Psoas muscle (tissue), 8 donors: ENCODE results near the gene KIAA0753. TPM values are rescaled to one million over a fixed set of nuclear protein-coding genes. Genes with fewer than 3 reads are reported as not detected.
A peak's percentile ranks its signal among the peaks of the same experiment; 100 is the strongest.

Source experiments
- ATAC-seq, 4 donors: fragments of 200-7000 bp; cut with Tn5 transposase; one replicate each; pipeline ENCODE4 v1.9.1; 2020; ENCODE audit warnings: moderate library complexity in 3 of 4, mild to moderate bottlenecking in 2 of 4
- DNase-seq, 2 donors: peaks; one replicate each; pipeline ENCODE4 v3.0.0-alpha.2; 2020
- H3K27ac ChIP-seq: fragments of 200-600 bp; one replicate; pipeline ENCODE4 v1.8.0; 2022
- H3K27me3 ChIP-seq, 3 donors: fragments of 200-600 bp in 1 of 3; one replicate each; pipeline versions ENCODE4 v1.6.1 to v1.8.0; 2013 to 2022; ENCODE audit warnings: low read length in 2 of 3, mild to moderate bottlenecking in 2 of 3, moderate library complexity in 1 of 3; ENCODE audit not compliant: insufficient read depth in 3 of 3
- H3K36me3 ChIP-seq, 2 donors: fragments of 200-600 bp in 1 of 2; one replicate each; pipeline versions ENCODE4 v1.6.1 to v1.8.0; 2013 to 2022; ENCODE audit warnings: low read depth in 1 of 2, mild to moderate bottlenecking in 1 of 2, moderate library complexity in 1 of 2; ENCODE audit not compliant: insufficient read depth in 1 of 2
- H3K4me1 ChIP-seq: fragments of 200-600 bp; one replicate; pipeline ENCODE4 v1.8.0; 2022
- H3K4me3 ChIP-seq: fragments of 200-600 bp; one replicate; pipeline ENCODE4 v1.8.0; 2022; ENCODE audit warnings: mild to moderate bottlenecking
- H3K9me3 ChIP-seq: fragments of 200-600 bp; one replicate; pipeline ENCODE4 v1.8.0; 2022
- WGBS, 3 donors: extraction: QIAGEN DNeasy Blood & Tissue Kit; methylation state at CpG; one replicate each; pipeline versions ENCODE4 v1.1.6 to v1.1.7; 2013; 5-methylcytosine and 5-hydroxymethylcytosine counted together
- intact Hi-C, 2 donors: fragments of 100-400 bp; cut with DNase I; formaldehyde crosslinking; loops; one replicate each; pipeline versions ENCODE4 v1.11.0 to v1.14.2; 2022
- polyA plus RNA-seq, 3 donors: library from polyadenylated mRNA; stranded (reverse); fragments of 200-250 nt; gene quantifications; one replicate each; pipeline ENCODE4 v1.2.3, GENCODE V29; 2013
- total RNA-seq, 4 donors: library from RNA; stranded (reverse); fragmentation: NEBNext Ultra II Directional in 2 of 4; extraction: Animal tissue kit (Norgen Biotek cat#: 25700) in 2 of 4; gene quantifications; one replicate each; pipeline versions ENCODE4 v1.2.1 to v1.2.4, GENCODE V29; 2021 to 2023
- TF ChIP-seq, protein P1 (sequence below): fragments of 200-600 bp; IDR thresholded peaks from one replicate; pipeline ENCODE4 v1.8.0; 2022; ENCODE audit warnings: antibody characterized with exemption
- donor health status: healthy with polysubstance abuse.
- donor health status: DM: no; HTN: no; CAD: no; lungs with moderate emphysema.
- donor health status: Bipolar disorder and iron deficiency.
- donor health status: healthy.
- donor health status: DM: yes; HTN: yes; CAD: no.
- donor health status: DM: no; HTN: no; CAD: no.
- donor health status: DM: no; HTN: no; CAD: no.
- donor health status: DM: yes; HTN: yes; CAD: no.

Gene KIAA0753
- total and polyA plus RNA-seq, 7 donors: 2.4 to 4.7 (median 3.0) TPM

DNA sequence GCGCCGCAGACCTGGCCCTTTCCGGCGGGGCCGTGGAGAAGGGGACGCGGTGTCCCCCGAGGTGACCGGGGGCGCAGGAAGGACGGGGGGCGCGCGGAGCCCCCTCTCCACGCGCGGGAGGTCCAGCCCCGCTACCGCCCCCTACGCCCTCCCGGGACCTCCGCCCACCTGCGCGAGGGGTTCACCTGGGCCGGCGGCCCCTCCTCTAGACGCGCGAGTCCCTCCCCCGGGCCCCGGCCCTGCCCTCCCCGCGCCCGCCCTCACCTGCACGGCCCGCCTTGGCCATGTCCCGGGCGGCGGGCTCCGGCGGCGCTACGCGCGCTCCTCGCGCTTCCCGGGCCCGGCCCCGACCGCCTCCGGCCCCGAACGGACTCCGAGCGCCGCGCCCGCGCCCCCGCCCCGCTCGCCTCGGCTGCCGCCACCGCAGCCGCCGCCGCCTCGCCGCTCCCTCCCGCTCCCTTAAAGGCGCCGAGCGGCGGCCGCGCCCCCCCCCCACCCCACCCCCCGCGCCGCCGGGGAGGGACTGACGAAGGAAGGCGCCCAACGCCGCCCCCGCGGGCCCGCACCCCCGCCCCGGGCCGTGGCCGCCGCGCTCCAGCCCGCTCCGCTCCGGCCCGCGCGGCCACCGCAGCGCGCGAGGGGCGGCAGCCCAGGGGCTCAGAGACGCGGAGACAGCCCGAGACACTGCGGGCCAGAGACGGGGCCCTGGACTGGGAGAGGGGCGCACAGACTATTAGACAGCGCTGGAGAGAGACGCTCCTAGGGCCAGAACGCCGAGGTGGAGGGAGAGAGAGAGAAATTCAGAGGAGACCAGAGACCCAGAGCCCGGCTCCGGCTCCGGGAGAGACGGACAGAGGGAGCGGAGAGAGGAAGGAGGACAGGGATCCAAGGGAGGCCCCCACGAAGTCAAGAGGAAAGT lies 84.1 kb downstream of the KIAA0753 start, which contains the start of gene PITPNM3:
Gene PITPNM3, minus strand, starts transcription at position 435 of the 919 bp plus-strand sequence. Its CDS starts 149 bp downstream, at position 286.
- no peaks in the 10 kb centered on the region for H3K36me3 ChIP-seq
- DNase-seq (no peak), ATAC-seq (peak in 2 of 4 donors; percentile 14 to 28)
- peaks cover 0 to 59% (median 9%) of the 10 kb centered on the region in 3 donors for H3K27me3 ChIP-seq
- TF ChIP-seq, protein P1, sequence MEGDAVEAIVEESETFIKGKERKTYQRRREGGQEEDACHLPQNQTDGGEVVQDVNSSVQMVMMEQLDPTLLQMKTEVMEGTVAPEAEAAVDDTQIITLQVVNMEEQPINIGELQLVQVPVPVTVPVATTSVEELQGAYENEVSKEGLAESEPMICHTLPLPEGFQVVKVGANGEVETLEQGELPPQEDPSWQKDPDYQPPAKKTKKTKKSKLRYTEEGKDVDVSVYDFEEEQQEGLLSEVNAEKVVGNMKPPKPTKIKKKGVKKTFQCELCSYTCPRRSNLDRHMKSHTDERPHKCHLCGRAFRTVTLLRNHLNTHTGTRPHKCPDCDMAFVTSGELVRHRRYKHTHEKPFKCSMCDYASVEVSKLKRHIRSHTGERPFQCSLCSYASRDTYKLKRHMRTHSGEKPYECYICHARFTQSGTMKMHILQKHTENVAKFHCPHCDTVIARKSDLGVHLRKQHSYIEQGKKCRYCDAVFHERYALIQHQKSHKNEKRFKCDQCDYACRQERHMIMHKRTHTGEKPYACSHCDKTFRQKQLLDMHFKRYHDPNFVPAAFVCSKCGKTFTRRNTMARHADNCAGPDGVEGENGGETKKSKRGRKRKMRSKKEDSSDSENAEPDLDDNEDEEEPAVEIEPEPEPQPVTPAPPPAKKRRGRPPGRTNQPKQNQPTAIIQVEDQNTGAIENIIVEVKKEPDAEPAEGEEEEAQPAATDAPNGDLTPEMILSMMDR: no peak
- no peak within 1 kb of the TSS for H3K27ac ChIP-seq
- WGBS, 3 donors: 3 to 31% (median 4%) methylated on average over 18 to 122 of the region's 122 CpGs
- peak within 1 kb of the TSS; percentile 66 for H3K4me3 ChIP-seq
- H3K4me1 ChIP-seq: no peaks in the 10 kb centered on the region
- intact Hi-C loops: no loop called here
- no peaks in the 10 kb centered on the region for H3K9me3 ChIP-seq

DNA sequence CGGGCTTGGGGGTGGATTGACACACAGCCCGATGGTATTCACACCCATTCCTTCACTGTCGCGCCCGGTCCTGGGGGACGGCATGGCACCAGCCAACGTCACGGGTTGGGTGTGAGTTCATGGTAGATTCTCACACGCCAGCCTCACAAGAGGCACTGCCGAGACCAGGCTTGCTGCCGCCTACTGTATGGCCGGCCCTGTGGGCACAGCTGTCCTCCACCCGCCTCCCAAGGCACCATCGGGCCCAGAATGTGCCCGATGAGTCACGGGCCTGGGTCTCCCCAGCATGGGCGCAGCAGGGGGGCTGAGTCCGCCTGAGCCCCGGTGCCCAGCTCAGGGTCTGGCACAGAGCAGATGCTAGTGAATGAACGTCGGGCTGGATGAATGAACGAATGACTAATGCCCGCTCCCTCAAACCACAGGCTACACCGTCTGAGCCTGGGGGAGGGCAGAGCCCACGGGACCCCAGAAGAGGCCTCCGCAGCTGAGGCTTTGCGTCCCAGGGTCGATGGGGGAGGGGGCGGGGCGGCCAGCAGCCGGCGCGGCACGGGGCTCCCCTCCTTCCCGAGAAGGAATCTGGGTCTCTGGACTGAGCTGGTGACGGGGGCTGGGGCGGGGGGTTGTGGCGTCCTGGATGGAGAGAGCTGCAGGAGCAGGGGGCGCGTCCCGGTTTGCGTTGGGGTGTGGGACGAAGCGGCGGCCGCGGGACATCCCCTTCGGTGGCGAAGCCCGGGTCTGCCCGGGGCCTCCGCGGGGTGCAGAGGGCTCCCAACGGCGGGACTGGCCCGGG lies 85.0 kb downstream of the KIAA0753 start:
- 1 to 2% (median 2%) methylated on average over 43 to 56 of the region's 56 CpGs for WGBS, 3 donors
- intact Hi-C loops: no loop called here
- ATAC-seq (peak; percentile 42 to 71 (median 52)), DNase-seq (no peak)
- no peaks in the 10 kb centered on the region for H3K4me1 ChIP-seq
- peak overlapping the region; percentile 66 for H3K4me3 ChIP-seq
- TF ChIP-seq, protein P1: no peak
- no peaks in the 10 kb centered on the region for H3K9me3 ChIP-seq
- H3K27me3 ChIP-seq: peaks cover 0 to 59% (median 9%) of the 10 kb centered on the region in 3 donors
- H3K36me3 ChIP-seq: no peaks in the 10 kb centered on the region
- H3K27ac ChIP-seq: no peak overlapping the region

DNA sequence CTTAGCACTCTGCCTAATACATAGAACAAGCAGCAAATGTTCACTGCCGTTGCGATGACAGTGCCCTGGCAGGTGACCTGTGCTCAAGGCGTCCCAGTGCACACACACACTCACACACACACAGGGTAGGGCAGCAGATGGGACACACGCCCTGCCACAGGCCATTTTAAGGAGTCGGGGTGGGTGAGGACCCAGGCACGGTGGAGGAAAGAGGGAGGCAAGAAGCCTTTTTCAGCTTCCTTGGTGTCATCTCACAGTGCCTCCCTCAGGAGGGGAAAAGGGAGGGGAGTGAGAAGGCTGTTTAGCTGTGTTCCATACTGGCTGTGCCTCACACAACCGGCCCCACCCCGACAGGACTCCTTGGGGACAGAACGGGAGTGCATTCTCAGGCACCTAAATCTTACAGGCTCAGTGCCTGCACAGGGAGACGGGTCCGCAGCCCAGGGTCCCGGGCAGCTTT lies 85.6 kb downstream of the KIAA0753 start:
- Histone ChIP-seq H3K27me3 (peaks cover 0 to 58% (median 9%) of the 10 kb centered on the region in 3 donors), H3K4me3 (peak overlapping the region; percentile 66), H3K27ac (no peak overlapping the region), H3K4me1 (no peaks in the 10 kb centered on the region), H3K9me3 (no peaks in the 10 kb centered on the region), H3K36me3 (no peaks in the 10 kb centered on the region)
- TF ChIP-seq, protein P1: no peak
- WGBS, 3 donors: 10 to 20% (median 13%) methylated on average over 12 of the region's 12 CpGs
- ATAC-seq (peak in 1 of 4 donors; percentile 26), DNase-seq (no peak)
- intact Hi-C loops: no loop called here

DNA sequence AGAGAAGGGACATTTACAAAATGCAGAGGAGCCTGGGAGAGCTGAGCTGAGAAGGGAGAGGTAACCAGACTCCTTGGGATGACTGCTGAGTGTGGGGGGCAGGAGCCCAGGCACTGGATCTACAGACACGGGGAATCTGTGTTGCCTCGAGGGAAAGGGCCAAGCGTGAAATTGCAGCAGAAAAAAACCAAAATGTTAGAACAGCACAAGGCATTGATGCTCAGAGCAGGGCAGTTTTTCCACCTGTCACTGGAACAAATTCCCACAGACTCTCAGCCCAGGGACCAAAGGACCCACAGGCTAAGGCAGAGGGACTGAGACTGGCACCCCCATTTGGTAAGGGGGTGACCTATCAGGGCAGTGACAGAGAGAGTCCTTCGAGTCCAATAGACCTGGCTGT lies 86.2 kb downstream of the KIAA0753 start:
- H3K4me3 ChIP-seq: no peak overlapping the region
- H3K36me3 ChIP-seq: no peaks in the 10 kb centered on the region
- H3K4me1 ChIP-seq: no peaks in the 10 kb centered on the region
- intact Hi-C loops: no loop called here
- H3K9me3 ChIP-seq: no peaks in the 10 kb centered on the region
- DNase-seq (no peak), ATAC-seq (no peak)
- H3K27ac ChIP-seq: no peak overlapping the region
- 37 to 64% (median 46%) methylated on average over 4 of the region's 4 CpGs for WGBS, 3 donors
- peaks cover 0 to 53% (median 9%) of the 10 kb centered on the region in 3 donors for H3K27me3 ChIP-seq
- TF ChIP-seq, protein P1: no peak
